ENCODE results near the gene TRPM2.
"Not testable (repeated sequence)": the region's sequence is repeated elsewhere in the genome, so short reads cannot be mapped to it uniquely, and the experiment has no call there.

The TRPM2 gene

DNA sequence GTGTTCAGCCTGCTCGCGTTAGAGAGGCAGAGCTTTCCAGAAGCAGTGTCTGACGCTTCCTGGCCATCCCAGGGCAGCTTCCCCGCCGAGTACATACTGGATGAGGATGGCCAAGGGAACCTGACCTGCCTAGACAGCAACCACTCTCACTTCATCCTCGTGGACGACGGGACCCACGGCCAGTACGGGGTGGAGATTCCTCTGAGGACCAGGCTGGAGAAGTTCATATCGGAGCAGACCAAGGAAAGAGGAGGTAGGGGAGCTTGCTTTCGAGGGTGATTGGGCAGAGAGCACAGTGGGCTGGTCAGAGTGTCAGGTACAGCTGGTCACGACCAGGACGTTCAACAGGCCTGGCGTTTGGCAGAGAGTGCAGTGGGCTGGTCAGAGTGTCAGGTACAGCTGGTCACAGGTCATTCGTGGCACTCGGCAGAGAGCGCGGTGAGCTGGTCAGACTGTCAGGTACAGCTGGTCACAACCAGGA lies 22.4 kb downstream of the TRPM2 start:
- no peak for DNase-seq

DNA sequence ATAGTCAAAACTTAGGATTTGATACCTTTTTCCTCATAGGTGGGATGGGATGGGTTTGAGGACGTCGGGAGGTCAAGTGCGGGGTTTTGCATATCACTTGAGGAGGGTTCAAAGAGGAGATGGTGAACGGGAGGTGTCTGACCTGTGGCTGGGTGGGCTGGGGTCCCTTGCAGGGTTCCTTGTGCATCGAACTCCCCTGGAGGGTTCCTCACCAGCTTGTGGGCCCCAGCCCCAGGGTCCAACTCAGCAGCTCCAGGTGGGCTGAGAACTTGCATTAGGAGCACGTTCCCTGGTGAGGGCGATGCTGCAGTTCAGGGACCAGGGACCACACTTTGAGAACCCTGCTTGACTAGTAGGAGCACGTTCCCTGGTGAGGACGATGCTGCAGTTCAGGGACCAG lies 23.2 kb downstream of the TRPM2 start:
- no peak for DNase-seq

DNA sequence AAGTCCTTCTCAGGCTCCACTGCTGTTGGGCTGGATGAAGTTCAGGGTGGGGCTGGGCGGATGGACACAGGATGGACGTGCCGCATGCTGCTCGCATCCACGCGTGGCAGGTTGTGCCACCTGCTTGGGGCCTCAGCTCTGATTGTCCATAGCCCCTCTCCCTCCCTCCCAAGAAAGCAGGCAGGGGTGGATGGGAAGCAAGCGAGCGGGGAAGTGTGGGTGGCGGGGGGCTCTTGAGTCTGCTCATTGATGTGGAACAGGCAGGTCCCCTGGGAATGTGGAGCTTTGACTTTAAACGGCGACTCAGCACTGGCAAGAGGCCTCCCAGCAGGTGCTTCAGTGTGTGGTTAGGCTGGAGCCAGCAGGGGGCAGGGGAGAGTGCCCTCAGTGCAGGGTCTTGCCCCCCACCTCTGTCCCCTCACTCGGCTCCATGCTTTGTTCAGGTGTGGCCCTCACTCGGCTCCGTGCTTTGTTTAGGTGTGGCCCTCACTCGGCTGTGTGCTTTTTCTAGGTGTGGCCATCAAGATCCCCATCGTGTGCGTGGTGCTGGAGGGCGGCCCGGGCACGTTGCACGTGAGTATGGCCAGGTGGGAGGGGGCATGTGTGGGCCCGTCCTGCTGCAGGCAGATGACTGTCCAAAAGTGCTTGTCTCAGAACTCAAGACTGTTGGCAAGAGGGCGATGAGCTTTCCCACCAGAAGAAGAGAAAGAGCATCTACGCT lies 23.9 kb downstream of the TRPM2 start:
- no peak for DNase-seq

DNA sequence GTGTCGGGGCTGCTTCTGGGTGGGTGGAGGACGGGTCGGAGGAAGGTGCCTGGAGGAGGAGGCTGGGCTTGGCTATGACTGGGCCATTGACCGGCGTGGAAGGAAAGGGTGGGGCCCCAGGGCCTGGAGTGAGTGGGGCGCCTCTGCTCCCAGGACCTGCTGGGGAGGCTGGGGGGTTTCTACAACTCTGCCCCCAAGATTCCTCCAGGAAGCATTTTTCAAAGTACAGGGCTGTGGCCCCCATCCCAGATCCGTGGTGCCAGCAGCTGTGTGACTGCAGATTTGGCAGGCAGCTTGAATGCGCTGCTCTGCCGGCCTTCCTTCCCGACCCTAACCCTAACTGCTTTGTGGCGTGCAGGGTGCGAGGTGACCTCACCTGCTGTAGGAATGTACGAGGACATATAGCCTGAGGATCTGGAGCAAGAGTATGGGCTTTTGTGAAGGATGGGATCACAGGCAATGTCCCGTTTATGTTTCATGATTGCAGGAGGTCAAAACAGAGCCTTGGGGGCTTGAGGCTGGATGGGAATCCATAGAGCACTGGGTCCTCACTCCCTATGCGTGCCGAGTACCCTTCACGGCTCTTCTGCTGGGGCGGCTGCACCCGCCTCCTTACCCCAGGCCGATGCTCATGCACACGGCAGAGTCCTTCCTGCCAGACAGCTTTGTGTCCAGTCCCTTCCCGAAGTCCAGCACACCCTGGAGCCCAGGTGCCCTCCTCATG lies 24.7 kb downstream of the TRPM2 start:
- no peak for DNase-seq

DNA sequence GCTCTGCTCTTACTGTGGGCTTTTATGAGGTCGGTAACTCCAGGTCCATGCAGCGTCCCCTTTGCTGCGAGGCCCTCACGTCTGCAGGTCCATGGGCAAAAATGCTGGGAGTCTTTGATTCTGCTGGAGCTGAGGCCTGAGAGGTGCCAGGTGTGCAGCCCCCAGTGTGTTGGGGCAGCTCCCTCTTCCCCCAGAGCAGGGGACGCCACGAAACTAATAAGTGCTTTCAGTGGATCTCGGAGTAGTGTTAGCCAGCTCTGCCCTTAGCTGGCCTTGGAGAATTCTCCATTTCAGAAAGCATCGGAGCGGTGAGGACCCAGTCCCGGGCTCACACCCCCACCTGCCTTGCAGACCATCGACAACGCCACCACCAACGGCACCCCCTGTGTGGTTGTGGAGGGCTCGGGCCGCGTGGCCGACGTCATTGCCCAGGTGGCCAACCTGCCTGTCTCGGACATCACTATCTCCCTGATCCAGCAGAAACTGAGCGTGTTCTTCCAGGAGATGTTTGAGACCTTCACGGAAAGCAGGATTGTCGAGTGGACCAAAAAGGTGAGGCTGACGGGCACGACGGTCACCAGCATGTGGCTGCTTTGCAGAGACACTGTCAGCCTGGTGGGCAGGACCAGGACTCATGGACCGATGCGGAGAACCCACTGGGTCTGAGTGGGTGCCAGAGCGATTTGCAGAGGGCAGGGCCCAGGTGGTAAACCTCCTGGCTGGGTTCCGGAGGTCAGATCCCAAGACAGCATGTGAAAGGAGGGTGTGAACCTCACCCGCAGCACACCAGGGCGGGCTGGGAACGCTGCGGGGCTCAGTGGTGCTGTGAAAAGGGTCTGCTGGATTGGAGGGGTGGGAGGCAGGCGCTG lies 25.5 kb downstream of the TRPM2 start:
- no peak for DNase-seq

DNA sequence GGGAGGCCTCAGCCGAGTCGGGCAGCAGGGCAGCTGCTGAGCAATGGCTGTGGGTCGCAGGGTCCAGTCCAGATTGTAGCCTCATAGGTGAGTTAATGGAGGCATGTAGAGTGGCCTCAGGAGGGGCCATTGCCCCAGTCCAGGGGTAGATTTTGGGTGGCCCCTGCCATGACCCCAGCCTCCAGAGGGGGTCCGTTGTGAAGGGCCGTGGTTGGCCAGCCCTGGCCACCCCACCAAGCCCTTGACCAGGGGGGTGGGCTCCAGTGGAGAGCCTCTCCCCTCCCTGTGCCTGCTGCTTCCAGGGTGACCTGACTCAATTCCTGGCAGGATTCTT lies 26.1 kb downstream of the TRPM2 start:
- DNase-seq = no peak

DNA sequence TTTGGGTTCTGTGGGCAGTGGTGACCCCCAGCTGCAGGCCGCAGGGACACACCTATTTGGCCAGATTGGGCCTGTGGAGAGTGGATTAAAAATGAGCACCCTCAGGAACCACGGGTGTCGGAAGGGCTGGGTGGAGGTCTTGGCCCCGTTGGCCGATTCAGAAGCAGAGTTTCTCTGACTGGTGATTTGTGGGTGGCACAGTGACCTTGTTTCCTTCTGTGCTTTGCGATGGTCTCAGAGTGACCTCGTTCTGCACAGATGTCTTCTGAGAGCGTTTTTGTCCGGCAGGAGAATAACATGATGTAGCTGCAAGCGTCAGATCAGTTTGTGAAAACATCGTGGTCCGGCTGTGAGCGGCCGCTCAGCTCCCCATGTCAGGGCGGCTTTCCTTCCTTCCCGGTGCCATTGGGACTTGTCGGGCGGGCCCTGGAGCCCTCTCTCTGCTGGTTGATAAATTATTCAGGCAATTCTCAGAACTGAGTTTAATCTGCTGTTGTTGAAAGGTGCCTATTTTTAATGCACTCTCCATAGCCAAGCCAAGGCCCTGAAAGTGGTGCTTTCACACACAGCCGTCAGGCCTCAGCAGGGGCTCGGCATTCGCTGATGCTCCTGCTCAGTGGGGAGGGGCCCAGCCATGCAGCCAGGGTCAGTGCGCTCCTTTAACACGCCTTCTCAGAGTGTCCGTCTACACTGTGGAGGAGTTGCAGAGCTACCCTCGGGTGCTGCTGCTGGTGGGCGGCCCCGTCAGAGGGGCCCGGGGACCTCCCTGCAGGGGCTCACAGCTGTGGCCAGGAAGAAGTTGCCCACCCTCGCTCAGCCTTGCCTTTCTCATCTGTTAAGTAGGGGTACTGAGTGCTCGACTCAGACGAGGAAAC lies 26.8 kb downstream of the TRPM2 start:
- DNase-seq = no peak

DNA sequence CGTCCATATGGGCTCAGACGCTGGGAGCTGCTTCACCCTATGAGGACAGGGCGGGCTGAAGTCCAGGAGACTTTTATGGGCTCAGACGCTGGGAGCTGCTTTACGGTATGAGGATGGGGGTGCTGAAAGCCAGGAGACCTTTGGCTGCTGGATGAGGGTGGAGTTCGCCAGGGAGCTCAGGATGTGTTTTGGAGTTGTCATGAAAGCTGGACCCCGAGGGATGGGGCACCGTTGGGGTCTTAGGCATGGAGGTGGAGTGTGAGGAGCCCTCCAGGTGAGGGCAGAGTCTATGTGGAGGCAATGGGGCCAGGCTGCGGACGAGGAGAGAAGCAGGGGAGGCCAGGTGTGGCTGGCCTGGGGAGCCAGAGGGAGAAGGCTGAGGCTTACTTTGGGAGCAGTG lies 27.5 kb downstream of the TRPM2 start:
- no peak for DNase-seq

DNA sequence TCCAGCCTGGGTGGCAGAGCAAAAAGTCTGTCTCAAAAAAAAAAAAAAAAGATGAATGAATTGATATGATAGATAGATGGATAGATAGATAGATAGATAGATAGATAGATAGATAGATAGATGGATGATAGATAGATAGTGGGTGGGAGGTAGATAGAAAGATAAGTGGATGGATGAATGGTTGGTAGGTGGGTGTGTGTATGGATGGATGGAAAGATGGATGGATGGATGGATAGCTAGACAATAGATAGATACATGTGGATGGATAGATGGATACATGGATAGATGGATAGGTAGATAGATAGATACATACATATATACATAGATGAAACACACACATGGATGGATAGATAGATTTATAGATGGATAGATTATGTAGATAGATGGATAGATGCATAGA lies 28.5 kb downstream of the TRPM2 start:
- DNase-seq = no peak

DNA sequence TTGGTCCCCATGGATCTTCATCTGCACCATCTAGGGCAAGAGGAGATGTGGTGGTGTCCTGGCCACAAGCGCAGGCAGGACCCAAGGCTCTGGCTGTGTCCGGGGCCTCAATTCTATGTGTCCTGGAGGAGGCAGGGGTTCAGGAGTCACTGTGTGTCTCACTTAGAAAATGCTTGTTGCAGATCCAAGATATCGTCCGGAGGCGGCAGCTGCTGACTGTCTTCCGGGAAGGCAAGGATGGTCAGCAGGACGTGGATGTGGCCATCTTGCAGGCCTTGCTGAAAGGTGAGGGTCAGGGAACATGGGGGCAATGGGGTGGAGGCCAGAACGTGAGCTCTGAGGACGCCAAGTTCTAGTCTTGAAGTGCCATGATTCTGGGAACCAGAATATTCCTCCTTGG lies 29.1 kb downstream of the TRPM2 start:
- no peak for DNase-seq

DNA sequence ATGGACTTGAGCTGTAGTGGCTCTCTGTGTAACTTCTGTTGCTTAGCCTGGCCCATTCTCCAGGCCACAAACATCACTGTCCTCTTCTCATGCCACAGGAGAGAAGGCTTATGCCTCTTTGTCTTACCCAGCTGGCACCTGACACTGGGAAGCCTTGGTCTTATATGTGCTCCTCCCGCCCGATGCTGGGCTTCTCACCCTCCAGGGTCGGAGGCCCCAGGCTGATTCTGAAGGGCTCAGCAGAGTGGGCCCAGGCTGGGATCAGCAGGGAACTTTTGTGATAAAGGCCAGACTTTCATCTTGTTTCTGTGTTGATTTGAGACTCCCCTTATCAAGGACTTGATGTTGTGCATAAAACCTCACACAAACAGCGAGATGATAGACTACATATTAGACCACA lies 29.8 kb downstream of the TRPM2 start:
- no peak for DNase-seq

DNA sequence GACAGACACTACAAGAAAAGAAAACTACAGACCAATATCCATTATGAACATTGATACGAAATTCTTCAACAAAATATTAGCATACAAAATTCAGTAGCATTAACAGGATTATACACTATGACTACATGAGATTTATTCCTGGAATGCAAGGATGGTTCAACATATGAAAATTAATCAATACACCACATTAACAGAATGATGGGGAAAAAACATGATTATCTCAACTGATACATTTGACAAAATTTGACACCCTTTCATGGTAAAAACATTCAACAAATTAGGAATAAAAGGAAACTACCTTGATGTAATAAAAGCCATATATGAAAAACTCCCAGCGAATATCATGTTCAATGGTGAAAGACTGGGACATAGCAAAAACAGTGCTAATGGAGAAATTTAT lies 31.5 kb downstream of the TRPM2 start:
- DNase-seq = no peak

DNA sequence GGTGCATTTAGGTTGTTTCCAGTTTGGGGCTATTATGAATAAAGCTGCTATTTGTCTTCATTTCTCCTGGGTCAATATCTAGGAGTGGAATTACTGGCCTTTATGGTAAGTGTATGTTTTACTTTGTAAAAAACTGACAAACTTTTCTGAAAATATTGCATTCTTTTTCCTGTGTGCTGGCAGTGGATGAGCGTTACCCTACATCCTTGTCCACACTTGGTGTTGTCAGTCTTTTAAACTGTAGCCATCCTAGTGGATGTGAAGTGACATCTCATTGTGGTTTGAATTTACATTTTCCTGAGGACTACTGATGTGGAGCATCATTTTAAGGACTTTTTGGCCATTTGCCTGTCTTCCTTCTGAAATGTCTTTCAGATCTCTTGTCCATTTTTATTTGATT lies 35.9 kb downstream of the TRPM2 start:
- no peak for DNase-seq

DNA sequence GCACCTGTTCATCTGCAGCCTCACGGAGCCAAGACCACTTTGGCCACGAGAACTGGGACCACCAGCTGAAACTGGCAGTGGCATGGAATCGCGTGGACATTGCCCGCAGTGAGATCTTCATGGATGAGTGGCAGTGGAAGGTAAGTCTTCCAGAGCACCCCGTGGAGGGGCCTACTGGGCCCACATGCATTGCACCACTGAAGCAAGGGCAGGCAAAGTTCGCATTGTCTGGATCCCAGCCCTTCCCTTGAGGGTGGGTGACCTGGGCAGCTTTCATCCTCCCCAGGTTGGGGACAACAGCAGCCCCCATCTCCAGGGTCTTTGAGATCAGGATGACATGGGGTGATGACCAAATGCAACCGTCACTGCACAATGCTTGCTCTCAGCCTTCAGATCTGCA lies 37.5 kb downstream of the TRPM2 start:
- DNase-seq = no peak

DNA sequence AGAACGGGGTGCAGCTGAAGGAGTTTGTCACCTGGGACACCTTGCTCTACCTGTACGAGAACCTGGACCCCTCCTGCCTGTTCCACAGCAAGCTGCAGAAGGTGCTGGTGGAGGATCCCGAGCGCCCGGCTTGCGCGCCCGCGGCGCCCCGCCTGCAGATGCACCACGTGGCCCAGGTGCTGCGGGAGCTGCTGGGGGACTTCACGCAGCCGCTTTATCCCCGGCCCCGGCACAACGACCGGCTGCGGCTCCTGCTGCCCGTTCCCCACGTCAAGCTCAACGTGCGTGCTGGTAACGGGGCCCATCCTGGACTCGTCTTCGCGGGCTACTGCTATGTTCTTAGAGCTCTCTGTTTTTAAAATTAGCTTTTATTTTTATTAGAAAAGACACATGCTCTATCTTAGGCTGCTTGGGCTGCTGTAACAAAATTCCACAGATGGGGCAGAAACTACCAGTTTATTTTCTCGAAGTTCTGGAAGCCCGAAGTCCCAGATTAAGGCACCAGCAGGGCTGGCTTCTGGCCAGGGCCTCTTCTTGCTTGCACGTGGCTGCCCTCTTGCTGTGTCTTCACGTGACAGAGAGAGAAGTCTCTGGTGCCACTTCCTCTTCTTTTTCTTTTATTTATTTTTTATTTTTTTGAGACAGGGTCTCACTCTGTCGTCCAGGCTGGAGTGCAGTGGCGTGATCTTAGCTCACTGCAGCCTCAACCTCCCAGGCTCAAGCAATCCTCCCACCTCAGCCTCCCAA lies 38.1 kb downstream of the TRPM2 start:
- no peak for DNase-seq

DNA sequence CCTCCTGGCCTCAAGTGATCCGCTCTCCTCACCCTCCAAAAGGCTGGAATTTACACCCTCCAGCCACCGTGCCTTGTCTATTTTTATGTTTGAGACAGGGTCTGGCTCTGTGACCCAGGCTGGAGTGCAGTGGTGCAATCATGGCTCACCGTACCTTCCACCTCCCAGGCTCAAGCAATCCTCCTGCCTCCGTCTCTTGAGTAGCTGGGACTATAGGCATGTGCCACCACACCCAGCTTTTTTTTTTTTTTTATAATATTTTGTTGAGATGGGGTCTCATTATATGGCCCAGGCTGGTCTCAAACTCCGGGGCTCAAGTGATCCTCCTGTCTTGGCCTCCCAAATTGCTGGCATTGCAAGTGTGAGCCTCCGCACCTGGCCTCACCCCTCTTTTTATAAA lies 38.8 kb downstream of the TRPM2 start:
- DNase-seq = no peak

DNA sequence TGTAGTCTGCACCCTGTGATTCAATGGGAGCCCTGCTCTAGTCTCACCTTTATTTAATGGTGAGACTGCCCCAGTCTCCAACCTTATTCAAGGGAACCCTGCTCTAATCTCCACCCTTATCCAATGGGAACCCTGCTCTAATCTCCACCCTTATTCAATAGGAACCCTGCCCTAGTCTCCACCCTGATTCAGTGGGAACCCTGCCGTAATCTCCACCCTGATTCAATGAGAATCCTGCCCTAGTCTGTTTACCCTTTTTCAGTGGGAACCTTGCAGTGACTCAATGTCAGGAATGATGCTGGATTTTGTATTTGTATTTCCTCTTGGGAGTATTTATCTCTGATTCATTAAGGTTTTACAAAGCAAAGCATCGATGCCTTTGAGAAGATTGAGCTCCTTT lies 39.5 kb downstream of the TRPM2 start:
- no peak for DNase-seq

DNA sequence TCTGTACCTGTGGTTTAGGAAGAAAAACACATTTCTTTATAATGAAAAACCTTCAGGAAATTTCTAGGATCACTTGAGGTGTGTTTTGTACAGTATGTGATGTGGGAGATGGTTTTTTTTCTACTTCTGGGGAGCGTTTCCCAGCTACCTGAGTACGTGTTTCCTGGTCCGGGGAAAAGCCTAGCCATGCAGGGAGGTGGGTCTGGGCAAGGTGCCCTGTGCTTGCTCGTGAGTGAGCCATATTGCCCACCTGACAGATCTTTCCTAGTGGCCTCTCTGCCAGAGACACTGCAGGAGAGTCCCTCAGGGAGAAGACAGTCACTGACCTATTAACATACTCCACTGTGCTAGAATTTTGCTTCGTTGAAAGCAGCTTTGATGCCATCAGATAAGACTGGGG lies 41.3 kb downstream of the TRPM2 start:
- no peak for DNase-seq

DNA sequence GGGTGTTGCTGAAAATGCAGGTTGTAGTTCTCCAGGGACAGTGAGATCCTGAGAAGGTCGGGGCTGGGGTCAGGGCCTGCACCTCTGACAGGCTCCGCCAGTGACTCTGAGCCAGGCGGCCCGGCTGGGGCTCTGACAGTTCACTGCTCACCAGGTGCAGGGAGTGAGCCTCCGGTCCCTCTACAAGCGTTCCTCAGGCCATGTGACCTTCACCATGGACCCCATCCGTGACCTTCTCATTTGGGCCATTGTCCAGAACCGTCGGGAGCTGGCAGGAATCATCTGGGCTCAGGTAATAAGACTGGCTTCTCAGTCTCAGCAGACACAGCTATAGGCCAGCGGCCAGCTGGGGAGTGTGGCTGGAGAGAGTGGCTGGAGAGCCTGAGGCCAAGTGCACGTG lies 41.8 kb downstream of the TRPM2 start:
- DNase-seq = no peak

DNA sequence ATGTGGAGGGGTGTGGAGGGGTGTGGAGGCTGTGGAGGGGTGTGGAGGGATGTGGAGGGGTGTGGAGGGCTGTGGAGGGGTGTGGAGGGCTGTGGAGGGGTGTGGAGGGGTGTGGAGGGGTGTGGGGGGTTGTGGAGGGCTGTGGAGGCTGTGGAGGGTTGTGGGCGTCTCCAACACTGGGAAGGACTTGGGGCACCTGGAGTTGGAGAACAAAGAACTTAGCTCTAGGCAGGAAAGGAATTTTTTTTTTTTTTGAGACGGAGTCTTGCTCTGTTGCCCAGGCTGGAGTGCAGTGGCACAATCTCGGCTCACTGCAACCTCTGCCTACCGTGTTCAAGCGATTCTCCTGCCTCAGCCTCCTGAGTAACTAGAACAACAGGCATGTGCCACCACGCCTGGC lies 43.4 kb downstream of the TRPM2 start:
- DNase-seq = not testable (repeated sequence)

DNA sequence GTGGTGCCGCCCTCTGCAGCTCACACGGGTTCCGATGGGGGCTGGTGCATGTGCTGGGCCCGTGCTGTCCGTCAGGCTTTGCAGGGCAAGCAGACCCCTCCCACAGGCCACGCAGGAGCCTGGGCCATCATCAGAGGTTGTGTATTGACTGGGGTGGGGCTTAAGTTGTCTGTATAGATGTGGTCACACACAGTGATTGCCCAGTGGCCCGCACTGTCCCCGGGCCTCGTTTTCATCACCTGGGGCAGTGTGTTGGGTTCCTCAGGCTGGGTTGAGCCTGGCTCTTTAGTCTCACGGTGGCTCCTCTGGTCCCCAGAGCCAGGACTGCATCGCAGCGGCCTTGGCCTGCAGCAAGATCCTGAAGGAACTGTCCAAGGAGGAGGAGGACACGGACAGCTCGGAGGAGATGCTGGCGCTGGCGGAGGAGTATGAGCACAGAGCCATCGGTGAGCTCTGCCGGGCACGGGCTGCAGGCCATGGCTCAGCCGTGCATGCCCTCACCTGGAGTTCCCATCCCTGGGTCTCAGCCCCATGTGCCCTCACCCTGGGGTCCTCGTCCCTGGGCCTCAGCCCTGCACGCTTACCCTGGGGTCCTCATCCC lies 44.1 kb downstream of the TRPM2 start:
- DNase-seq = no peak

DNA sequence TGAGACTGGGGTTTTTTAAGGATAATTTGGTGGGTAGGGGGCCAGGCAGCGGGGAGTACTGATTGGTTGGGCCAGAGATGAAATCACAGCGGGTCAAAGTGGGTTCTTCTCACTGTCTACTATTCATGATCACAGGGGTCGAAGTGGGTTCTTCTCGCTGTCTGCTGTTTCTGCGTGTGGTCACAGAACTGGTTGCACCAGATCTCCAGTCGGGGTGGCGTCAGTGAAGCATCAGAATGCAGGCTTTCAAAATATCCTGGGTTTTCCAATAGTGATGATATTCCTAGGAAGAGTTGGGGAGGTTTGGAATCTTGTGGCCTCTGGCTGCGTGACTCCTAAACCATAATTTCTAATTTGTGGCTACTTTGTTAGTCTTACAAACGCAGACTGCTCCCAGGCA lies 45.1 kb downstream of the TRPM2 start:
- no peak for DNase-seq

Data from stimulated activated naive CD4-positive, alpha-beta T cell (primary cell).